Measurements from ENCODE around the gene CDKL5. TPM values are rescaled to one million over a fixed set of nuclear protein-coding genes. Genes with fewer than 3 reads are reported as not detected.

CDKL5 gene
- total RNA-seq, 2 donors from 2014 or later = 9.2 to 9.8 TPM

DNA sequence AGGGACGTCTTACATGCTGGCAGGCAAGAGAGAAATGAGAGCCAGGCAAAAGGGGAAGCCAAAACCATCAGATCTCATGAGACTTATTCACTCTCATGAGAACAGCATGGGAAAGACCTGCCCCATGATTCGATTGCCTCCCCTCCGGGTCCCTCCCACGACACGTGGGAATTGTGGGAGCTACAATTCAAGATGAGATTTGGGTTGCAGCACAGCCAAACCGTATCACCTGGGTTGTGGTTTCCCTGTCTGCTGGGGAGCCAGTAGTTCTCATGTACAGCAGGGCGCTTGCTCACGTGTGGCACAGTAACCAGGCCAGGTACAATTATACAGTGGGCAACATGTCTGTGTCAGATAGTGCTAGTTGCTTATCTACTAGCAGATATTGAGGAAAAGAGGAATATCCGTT lies 257.6 kb downstream of the CDKL5 start:
- H3K4me3 ChIP-seq = no peak overlapping the region
- H3K36me3 ChIP-seq = no peaks in the 10 kb centered on the region
- no peaks in the 10 kb centered on the region for H3K4me1 ChIP-seq
- H3K9me3 ChIP-seq = no peaks in the 10 kb centered on the region
- TF ChIP-seq, protein P1, sequence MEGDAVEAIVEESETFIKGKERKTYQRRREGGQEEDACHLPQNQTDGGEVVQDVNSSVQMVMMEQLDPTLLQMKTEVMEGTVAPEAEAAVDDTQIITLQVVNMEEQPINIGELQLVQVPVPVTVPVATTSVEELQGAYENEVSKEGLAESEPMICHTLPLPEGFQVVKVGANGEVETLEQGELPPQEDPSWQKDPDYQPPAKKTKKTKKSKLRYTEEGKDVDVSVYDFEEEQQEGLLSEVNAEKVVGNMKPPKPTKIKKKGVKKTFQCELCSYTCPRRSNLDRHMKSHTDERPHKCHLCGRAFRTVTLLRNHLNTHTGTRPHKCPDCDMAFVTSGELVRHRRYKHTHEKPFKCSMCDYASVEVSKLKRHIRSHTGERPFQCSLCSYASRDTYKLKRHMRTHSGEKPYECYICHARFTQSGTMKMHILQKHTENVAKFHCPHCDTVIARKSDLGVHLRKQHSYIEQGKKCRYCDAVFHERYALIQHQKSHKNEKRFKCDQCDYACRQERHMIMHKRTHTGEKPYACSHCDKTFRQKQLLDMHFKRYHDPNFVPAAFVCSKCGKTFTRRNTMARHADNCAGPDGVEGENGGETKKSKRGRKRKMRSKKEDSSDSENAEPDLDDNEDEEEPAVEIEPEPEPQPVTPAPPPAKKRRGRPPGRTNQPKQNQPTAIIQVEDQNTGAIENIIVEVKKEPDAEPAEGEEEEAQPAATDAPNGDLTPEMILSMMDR (IDR thresholded peaks at IDR 0.05) = no peak
- no peak for DNase-seq (ENCODE audit: low spot score)
- H3K27me3 ChIP-seq = no peaks in the 10 kb centered on the region
- H3K27ac ChIP-seq = no peak overlapping the region

DNA sequence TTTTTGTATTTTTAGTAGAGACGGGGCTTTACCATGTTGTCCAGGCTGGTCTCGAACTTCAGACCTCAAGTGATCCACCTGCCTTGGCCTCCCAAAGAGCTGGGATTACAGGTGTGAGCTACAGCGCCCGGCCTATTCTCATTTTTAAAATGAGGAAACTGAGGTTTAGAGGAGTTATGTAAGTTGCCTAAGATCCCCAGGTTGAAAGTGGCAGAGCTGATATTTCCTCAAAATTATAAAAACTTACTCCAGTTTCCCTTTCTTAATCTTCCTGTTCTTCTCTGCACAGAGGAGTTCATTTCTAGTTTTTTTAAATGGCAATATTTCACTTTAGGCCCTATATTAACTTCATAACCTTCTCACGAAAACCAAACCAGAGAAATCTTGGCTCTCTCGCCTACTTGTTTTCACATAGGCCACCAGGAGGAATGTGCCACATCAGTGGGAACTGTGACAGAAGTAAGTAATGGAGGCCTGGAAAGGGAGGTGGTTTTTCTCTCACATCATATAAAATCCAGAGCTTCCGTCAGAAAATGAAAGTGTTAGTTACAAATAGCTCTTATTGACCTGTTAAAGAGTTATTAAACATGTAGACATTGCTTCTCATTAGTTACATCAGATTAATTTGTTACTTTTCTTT lies 262.6 kb downstream of the CDKL5 start:
- DNase-seq (ENCODE audit: low spot score) = no peak
- TF ChIP-seq, protein P1 (IDR thresholded peaks at IDR 0.05) = no peak
- no peaks in the 10 kb centered on the region for H3K9me3 ChIP-seq

DNA sequence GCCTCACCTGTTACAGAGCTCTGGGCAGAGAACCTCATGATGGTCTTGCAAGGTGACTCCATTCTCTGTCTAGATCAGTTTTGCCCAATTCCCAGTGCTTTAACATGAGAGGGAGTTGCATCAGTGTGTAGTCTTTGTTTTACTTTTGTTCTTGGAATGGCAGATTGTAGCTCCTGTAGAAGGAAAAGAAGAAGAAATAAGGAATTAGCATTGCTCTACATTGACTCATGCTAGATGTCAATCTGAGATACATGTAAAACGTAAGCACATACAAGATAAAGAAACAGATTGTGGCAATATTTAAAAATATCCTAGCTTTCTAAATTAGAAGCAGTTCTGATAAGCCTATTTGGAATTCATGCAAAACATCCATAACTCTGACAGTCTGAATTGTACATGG lies 266.0 kb downstream of the CDKL5 start:
- no peak for DNase-seq (ENCODE audit: low spot score)
- no peaks in the 10 kb centered on the region for H3K36me3 ChIP-seq
- TF ChIP-seq, protein P1 (IDR thresholded peaks at IDR 0.05) = no peak

More for the DNA sequence above, 262.6 kb downstream of the CDKL5 start:
- H3K27me3 ChIP-seq = no peaks in the 10 kb centered on the region
- no peaks in the 10 kb centered on the region for H3K4me1 ChIP-seq
- H3K27ac ChIP-seq = no peak overlapping the region
- no peak overlapping the region for H3K4me3 ChIP-seq
- no peaks in the 10 kb centered on the region for H3K36me3 ChIP-seq

DNA sequence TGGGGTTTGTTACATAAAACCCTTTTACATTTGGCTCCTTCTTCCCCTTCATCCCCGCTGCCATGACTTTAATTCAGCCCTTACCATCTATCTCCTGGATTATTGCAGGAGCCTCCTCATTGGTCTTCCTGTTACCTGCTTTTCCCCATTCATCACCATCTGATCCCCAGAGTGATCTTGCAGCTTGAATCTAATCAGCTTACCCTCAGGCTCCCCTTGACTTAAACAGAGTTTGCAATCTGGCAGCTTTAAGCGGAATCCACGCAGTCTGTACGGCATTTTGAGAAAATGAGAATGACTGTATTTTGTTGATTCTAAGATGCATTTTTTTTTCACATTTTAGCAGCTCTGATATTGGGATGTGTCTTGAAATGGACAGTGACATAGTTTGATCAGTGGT lies 267.1 kb downstream of the CDKL5 start:
- Histone ChIP-seq H3K9me3 (no peaks in the 10 kb centered on the region), H3K27ac (no peak overlapping the region), H3K4me1 (no peaks in the 10 kb centered on the region), H3K36me3 (no peaks in the 10 kb centered on the region), H3K27me3 (no peaks in the 10 kb centered on the region), H3K4me3 (no peak overlapping the region)
- TF ChIP-seq, protein P1 (IDR thresholded peaks at IDR 0.05) = no peak
- DNase-seq (ENCODE audit: low spot score) = no peak

More for the DNA sequence above, 266.0 kb downstream of the CDKL5 start:
- Histone ChIP-seq H3K4me1 (no peaks in the 10 kb centered on the region), H3K27me3 (no peaks in the 10 kb centered on the region), H3K4me3 (no peak overlapping the region), H3K9me3 (no peaks in the 10 kb centered on the region), H3K27ac (no peak overlapping the region)

DNA sequence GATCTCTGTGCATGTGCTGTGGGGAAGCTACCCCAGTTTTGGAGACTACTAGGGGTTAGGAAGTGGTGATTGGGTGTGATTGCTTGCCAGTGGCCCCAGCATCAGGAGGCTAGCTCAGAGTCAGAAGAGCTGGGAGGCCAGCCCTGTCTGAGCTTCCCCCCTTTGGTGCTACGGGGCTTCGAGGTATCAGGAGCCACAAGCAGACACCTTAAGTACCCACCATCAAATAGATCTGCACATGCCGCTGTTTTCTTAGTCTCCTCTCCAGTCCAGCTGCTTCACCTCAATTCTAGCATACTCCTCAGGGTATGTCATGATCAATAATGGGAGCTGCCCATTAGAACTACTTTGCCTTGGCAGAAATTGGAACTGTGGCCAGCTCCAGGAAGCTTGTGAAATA lies 271.2 kb downstream of the CDKL5 start:
- H3K4me3 ChIP-seq = no peak overlapping the region
- no peaks in the 10 kb centered on the region for H3K4me1 ChIP-seq
- no peak overlapping the region for H3K27ac ChIP-seq
- H3K9me3 ChIP-seq = no peaks in the 10 kb centered on the region
- H3K36me3 ChIP-seq = no peaks in the 10 kb centered on the region
- DNase-seq (ENCODE audit: low spot score) = no peak
- H3K27me3 ChIP-seq = no peaks in the 10 kb centered on the region
- TF ChIP-seq, protein P1 (IDR thresholded peaks at IDR 0.05) = no peak
